SK-N-DZ (cell line): Measurements from ENCODE around the gene SORCS2.

ENCODE experiments used
- DNase-seq: peaks from one replicate; pipeline ENCODE4 v3.0.0-alpha.2; 2015; ENCODE audit warnings: low spot score

SORCS2 gene

DNA sequence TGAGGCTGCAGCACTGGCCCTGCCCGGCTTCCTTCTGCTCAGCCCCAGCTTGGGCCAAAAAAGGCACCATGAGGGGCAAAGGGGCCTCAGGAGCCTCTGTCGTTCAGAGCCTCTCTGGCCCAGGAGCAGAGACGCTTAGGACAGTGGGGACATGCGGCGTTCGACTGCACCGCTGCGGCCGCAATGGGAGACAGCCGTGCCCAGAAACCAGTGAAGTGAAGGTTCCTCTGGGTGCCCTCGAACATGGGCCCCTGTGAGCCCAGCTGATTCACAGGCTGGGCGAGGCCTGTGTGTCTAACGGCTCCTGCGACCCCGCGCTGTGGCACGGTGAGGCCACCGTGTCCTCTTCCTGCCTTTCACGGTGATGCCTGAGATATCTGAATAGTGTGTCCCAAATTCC is 512.3 kb downstream of the SORCS2 start:
- no peak for DNase-seq

DNA sequence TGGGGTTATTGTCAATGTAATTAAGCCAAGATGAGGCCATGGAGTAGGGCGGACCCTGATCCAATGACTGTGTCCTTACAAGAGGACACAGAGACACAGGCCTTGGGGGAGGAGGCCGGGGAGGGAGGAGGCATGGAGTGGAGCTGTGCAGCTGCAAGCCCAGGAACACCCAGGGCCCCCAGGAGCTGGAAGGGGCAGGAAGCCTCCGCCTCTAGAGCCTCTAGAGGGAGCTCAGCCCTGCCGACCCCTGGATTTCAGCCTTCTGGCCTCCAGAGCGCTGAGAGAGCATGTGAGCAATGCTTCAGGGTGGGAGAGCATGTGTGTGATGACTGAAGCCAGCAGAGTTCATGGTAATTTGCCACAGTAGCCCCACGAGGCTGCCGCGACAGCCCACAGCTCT is 512.7 kb downstream of the SORCS2 start:
- no peak for DNase-seq

- DNase-seq: no peak
Measured at GRCh38 chr4:7705593-7705992, 513.3 kb downstream of the SORCS2 start.

GRCh38 chr4:7708238-7708637 is 515.9 kb downstream of the SORCS2 start:
- DNase-seq: no peak

GRCh38 chr4:7708981-7709380 is 516.6 kb downstream of the SORCS2 start:
- DNase-seq: no peak

DNA sequence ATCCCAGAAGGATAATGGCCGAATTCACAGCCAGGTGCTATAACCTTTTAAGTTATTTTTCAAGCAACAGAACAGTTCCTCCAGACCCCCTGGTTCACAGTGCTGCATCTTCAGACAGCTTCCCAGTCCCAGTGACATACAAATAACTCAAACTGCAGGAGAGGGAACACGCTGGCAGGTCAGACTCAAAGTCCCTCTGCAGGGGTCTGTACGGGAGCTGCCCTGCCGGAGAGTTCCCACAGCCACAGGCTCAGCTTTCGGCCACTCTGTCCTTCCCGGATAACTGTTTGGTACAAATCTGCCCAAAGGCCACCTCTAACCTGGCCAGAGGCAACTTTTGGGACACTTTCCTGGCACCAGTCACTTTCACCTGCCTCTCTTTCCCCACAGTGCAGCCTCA is 517.1 kb downstream of the SORCS2 start:
- no peak for DNase-seq

GRCh38 chr4:7710126-7710525 is 517.8 kb downstream of the SORCS2 start:
- no peak for DNase-seq

DNA sequence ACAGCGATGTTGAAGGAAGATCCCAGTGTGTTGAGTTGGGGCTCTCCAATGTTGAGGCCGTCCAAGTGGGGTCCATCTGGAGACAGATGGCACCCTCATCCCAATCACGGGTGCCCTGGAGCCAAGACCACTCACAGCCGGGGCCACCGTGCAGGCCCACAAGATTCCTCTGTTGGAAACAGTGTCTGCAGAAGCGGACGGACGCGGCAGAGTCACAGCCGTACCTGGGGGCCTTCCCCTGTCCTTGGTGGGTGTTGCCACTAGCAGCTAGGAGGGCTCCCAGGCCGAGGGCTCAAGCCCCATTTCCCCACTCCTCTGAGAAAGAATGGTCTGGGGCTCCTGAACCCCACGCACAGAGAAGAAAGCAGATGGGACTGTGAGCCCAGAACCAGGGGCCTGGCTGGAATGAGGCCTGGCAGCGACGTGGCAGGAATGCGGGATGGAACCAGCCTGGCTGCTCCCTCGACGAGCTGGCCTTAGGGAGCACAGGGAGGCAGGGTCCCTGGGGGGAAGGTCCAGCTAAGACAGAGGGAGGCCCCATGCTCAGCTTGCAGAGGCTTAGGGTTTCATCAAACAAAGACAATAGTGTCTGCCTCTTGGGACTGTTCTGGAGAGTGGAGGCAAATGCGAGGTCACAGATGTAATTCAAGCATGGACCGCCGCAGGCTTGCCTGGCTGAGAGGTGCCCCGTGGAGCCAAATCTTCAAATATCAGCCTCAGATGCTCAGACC is 518.4 kb downstream of the SORCS2 start:
- DNase-seq: no peak

DNA sequence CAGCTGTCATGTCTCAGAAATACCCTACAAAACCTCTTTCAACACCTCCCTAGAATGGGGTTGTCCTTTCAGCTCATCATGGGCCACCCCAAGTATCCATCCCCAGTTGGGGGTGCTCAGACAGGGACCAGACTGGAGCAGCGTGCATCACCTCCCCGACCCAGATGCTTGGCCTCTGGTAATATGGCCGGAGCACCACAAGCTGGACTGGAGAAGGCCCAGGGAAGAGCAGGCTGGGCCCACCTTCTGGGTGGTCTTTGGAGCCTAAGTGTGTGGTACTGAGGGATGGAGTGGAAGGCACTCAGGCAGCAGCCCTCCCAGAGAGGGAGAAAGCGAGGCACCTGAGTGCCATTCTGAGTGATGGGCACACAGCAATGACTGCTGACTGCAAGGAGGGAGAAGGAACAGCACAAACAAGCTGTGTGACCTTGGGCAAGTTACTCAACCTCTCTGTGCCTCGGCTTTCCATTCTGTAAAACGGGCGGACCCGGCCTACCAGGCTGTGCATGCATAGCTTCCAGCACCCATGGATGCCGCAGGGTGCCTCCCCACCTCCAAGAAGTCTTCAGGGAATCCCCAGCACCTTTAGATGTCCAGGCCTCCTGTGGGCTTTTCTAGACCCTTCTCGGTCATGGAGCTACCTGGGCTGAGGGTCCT is 519.1 kb downstream of the SORCS2 start:
- DNase-seq: no peak

- DNase-seq: no peak
Measured at GRCh38 chr4:7712021-7712671, 519.8 kb downstream of the SORCS2 start.

- DNase-seq: no peak
Measured at GRCh38 chr4:7713757-7714156, 521.4 kb downstream of the SORCS2 start.

GRCh38 chr4:7714176-7714575 is 521.8 kb downstream of the SORCS2 start:
- no peak for DNase-seq

DNA sequence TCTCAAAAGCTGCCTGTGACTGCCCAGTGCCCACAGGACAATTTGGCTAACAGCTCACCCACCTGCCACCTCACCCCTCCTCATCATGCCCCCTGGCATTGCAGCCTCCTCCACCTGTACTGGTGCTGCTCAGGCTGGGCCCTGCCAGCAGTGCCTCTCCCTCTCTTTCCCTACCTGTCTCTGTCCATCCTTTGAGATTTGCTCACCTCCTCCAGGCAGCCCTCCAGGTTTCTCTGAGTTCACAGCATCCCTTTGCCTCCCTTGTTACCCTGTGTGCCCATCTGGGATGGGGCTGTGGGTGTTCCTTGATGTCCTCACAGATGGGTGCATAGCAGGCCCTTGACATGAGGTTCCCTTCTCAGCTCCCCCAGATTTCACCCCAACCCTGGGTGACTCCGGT is 522.4 kb downstream of the SORCS2 start:
- DNase-seq: no peak

- DNase-seq: no peak
Measured at GRCh38 chr4:7715271-7716009, 523.1 kb downstream of the SORCS2 start.

GRCh38 chr4:7716010-7716721 is 523.8 kb downstream of the SORCS2 start:
- DNase-seq: no peak

DNA sequence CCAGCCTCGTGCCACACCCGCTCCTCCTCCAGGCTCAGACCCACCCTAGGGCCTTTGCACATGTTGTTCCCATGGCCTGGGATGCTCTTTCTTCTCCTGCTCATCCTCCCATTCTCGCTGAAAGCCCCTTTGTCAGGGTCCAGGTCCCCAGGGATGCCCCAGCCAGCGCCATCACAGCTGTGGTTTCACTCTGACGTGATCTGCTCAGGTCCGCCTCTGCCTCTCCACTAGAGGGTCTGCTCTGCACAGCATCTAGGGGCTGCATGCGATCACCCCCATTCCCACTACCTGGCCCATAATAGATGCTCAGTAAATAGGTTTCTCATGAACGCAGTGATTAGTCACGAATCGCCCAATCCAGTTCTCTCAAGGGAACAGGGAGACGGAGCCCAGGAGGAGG is 524.8 kb downstream of the SORCS2 start:
- no peak for DNase-seq

DNA sequence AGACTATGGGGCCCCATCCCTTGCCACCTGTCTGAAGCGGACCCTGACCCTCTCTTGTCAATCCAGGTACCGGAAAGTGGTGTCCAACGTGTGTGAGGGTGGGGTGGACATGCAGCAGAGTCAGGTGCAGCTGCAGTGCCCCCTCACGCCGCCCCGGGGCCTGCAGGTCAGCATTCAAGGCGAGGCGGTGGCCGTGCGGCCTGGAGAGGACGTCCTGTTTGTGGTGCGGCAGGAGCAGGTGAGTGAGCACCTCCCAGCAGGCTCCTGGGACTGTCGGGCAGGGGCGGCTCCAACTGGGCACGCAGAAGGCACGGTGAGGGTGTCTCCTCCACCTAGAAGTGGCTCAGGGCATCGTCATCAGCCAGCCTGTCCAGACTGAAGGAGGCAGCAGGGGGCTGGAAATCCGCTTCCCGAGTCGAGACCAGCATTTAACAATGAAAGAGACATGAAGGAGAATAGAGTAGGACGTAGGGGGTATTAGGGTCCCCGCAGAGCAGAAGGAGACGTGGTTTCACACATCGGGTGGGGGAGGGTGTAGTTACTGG is 525.7 kb downstream of the SORCS2 start:
- no peak for DNase-seq

DNA sequence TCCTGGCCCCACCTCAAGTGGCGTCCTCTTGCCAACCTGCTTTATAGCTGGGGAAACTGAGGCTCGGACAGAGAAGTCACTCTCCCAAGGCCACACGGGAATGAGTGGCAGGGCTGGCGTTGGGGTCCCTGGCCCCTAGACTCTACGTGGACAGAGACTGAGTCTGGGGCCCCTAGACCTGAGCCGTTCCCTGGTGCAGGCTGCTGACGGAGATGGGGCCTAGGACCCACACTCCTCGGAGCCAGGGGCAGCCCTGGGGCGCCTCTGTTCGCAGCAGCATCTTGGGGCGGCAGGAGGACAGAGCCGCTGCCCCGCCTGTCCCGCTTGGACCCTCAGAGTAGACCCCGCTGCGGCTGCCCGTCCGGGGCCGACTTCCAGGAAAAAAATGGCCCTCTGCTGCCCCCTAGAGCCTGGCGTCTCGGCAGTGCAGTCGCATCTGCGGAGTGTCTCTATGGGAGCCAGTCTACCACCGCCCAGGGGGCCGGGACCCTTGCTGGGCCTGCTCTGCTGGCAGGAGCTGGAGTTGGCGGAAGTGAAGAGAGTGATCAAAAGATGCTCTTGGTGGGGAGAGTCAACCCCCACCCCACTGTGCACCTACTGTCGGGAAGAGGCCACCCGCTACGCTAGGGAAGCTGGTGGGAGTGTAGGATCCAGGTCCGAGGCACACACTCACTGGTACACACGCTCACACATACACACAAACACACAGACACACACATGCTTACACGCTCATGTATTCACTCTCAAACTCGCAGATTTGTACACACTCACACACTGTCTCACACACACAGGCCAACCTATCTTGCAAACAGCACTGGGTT is 527.2 kb downstream of the SORCS2 start:
- peak; percentile 56 for DNase-seq

- DNase-seq: no peak
Measured at GRCh38 chr4:7721984-7722551, 529.7 kb downstream of the SORCS2 start.

- no peak for DNase-seq
Measured at GRCh38 chr4:7722766-7723387, 530.5 kb downstream of the SORCS2 start.
